HG03159 (cell line): ENCODE results near the gene BTBD19.
"Not testable (repeated sequence)": the region's sequence is repeated elsewhere in the genome, so short reads cannot be mapped to it uniquely, and the experiment has no call there.

Source experiments
- ATAC-seq: cut with Tn5 transposase; IDR thresholded peaks from one replicate; pipeline ENCODE4 v1.9.1; 2021; ENCODE audit warnings: mild to moderate bottlenecking, moderate library complexity; ENCODE audit not compliant: unreplicated experiment

BTBD19 gene

GRCh38 chr1:44807364-44808062, 810 bp upstream of the BTBD19 start:
- peak; percentile 40 for ATAC-seq

DNA sequence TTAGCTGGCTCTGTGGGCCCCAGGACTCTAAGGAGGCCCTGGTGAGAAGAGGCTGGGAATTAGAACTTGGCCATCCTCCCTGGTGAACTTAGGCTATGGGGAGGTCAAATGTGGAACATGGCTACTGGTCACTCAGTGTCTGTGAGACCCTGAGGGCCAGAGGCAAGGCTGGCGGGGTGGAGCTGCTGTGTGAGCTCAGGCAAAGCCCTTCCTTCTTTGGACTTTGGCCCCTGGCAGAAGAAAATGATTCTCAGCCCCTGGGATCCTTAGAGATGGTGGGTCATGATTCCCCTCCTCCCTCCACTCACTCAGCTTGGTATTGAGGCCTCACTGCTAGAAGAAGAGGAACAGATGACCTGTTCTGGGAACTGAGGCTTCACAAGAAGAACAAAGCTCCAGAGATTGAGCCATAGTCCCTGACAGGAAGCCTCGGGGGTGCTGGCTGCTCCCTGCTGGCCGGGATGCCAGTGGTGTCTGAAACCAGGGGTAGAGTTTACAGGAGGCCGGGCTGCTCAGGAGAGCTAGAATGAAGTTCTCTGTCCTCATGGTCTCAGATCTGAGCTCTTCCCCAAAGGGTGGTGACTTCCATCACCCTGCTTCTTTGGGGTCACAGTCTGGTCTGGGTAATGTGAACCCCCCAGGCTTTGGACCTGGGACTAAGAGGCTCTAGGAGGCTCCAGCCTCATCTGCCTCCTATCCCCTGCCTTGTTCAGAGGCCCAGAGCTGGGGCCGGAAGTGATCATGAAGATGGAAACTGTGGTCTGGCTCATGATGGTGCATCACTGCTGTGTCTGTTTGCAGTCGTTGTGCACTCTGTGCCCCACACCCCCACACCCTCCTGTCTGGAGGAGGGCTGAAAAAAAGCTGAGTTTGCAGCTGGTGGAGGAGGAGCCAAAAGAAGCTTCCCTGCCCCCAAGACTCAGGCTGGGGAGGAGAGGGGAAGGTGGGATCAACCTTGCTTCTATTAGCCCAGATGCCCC, 905 bp downstream of the BTBD19 start:
- ATAC-seq: peak; percentile 38

DNA sequence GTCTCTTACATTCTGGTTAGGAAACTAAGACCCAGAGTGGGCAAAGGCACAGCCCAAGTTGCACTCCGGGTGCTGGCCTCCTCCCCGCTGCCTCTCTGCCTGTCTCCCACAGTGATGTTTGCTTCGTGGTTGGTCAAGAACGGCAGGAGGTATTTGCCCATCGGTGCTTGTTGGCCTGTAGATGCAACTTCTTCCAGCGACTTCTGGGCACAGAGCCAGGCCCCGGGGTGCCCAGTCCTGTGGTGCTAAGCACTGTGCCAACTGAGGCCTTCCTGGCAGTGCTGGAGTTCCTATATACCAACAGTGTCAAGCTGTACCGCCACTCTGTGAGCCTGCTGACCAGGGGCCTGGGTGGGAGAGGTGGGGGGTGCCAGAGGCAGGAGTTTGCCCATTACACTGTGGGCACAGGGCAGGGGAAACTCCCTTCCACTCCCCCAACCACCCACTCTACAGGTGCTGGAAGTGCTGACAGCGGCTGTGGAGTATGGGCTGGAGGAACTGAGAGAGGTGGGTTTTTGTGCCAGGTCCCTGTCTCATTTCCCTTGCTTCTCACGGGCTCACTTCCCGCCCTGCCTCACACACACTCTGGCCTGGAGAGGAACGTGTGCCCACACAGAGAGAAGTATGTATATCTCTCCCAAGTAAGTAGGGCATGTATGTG, 1.9 kb downstream of the BTBD19 start:
- ATAC-seq: no peak

GRCh38 chr1:44810762-44811105, 2.4 kb downstream of the BTBD19 start:
- not testable (repeated sequence) for ATAC-seq

GRCh38 chr1:44811234-44811633, 2.9 kb downstream of the BTBD19 start:
- no peak for ATAC-seq

GRCh38 chr1:44812822-44813543, 4.7 kb downstream of the BTBD19 start:
- no peak for ATAC-seq

- ATAC-seq: not testable (repeated sequence)
These were observed 7.6 kb downstream of the BTBD19 start for GRCh38 chr1:44815926-44816325.

- ATAC-seq: no peak
These were observed 9.0 kb downstream of the BTBD19 start for GRCh38 chr1:44817307-44817706.

GRCh38 chr1:44817771-44818495, 9.6 kb downstream of the BTBD19 start:
- no peak for ATAC-seq

GRCh38 chr1:44819196-44819607, 10.9 kb downstream of the BTBD19 start:
- no peak for ATAC-seq

- peak; percentile 77 for ATAC-seq
These were observed 11.4 kb downstream of the BTBD19 start for GRCh38 chr1:44819608-44820327.

DNA sequence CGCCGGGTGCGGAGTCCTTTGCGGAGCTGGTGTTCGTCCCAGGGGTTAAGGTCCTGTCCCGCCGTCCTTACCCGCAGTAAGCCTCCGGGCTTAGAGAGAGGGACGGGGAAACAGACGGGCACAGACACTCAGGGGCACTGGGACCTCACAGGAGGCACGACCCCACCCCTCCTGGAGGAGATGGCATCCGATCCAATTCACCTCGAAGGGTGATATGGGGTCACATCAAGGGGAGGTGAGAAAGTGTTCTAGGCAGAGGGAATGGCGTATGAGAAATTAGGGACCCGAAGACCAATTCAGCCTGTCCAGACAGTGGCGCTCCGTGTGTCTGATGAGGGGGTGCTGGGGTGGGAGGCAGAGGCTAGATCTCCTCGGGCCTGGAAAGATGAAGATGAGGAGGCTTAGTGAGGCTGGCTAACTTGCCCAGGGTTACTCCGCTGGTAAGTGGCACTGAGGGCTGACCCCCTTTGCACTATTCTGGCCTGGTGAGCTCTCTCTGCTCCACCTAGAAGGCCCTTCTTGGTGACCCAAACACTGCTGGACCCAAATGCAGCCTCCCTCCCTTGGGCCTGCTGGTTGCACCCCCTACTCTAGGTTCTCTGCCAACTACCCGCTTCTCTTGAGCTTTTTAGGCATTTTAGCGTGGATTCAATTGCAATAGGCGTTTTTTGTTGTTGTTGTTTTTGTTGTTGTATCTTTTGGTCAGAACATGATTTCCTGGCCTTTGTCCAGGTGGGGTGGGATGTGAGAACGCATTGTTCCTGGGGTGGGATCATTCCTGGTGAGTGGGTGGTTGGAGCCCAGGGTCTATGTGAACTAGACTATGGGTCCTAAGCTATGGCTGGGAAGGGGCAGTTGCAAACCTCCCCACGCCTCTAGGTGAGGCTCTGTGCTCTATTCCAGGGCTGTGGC, 12.3 kb downstream of the BTBD19 start:
- no peak for ATAC-seq

DNA sequence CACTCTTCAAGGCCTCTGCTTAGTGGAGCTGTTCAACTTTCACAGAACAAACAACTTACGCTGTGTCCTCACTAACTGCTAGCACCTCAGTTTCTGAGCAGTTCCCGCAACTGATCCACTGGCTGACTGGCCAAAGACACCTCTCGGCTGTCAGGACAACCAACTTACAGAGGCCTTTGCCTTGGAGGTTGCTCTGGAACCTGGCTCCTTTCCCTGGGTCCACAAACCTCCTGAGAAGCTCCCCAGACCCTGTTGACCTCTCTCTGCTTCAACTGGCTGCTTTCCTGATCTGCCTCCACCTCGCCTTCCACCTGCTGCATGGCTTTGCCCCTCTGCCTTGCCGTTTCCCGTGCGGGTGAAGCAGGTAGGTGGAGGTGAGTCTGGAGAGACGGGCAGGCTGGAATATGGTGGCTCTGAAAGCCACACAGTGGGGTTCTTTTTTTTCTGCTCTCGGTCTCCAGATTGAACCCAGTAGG, 13.0 kb downstream of the BTBD19 start:
- no peak for ATAC-seq

GRCh38 chr1:44822131-44822701, 13.9 kb downstream of the BTBD19 start:
- ATAC-seq: no peak

DNA sequence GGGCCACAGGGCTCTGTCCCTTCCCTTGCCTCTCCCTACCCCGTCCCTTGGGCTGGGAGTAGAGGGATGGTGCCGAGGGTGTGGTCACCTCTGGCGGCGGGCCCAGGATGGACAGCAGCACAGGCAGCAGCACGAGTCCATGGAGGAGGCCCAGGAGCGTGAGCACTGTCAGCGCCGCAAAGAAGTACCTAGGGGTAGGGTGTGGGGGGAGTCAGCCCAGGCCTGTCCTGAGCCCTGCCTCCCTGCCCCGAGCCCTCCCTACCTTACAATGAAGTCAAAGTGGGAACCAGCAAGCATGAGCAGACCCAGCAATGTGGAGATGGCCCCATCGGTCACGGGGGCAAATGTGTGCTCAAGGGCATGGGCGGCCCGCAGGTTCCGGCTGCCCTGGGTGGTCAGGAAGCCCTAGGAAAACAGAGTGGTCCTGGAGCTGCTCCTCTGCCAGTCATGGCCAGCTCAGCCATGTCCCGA, 14.7 kb downstream of the BTBD19 start:
- no peak for ATAC-seq

DNA sequence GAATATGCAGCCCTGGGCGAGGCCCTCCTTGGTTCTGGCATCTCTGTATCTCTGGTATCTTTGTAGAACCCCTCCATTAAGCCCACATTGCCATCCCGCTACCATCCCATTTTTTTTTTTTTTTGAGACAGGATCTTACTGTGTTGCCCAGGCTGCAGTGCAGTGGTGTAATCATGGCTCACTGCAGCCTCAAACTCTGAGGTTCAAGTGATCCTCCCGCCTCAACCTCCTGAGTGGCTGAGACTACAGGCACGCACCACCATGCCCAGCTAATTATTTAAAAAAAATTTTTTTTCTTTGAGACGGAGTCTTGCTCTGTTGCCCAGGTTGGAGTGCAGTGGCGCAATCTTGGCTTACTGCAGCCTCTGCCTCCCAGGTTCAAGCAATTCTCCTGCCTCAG, 16.1 kb downstream of the BTBD19 start:
- not testable (repeated sequence) for ATAC-seq

- ATAC-seq: no peak
These were observed 18.3 kb downstream of the BTBD19 start for GRCh38 chr1:44826375-44827196.
